ENCODE data around the gene TSG101. TPM values are rescaled to one million over a fixed set of nuclear protein-coding genes. Genes with fewer than 3 reads are reported as not detected.

Gene TSG101
- total and polyA plus RNA-seq, 2 experiments from 2014 or later, result 59.4 to 102 TPM

DNA sequence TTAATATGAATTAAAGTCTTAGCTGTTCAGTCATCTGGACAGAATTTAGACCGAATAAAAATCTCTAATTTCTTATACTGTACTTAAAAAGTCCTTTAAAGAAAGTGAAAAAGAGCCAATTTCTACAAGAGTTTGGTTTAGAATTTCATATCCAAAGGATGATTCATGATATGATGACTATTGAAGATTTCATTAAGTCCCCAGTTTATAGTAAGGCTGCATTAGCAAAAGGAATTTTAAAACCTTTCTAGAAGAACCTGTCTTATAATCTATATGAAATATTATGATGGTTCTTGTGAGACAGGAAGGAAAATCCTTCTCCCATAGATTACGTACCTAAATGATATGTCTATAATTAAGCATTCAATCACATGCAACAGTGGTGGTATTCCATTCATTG, 34.8 kb downstream of the TSG101 start (continued):
- TF ChIP-seq, protein P1, sequence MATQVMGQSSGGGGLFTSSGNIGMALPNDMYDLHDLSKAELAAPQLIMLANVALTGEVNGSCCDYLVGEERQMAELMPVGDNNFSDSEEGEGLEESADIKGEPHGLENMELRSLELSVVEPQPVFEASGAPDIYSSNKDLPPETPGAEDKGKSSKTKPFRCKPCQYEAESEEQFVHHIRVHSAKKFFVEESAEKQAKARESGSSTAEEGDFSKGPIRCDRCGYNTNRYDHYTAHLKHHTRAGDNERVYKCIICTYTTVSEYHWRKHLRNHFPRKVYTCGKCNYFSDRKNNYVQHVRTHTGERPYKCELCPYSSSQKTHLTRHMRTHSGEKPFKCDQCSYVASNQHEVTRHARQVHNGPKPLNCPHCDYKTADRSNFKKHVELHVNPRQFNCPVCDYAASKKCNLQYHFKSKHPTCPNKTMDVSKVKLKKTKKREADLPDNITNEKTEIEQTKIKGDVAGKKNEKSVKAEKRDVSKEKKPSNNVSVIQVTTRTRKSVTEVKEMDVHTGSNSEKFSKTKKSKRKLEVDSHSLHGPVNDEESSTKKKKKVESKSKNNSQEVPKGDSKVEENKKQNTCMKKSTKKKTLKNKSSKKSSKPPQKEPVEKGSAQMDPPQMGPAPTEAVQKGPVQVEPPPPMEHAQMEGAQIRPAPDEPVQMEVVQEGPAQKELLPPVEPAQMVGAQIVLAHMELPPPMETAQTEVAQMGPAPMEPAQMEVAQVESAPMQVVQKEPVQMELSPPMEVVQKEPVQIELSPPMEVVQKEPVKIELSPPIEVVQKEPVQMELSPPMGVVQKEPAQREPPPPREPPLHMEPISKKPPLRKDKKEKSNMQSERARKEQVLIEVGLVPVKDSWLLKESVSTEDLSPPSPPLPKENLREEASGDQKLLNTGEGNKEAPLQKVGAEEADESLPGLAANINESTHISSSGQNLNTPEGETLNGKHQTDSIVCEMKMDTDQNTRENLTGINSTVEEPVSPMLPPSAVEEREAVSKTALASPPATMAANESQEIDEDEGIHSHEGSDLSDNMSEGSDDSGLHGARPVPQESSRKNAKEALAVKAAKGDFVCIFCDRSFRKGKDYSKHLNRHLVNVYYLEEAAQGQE (IDR thresholded peaks at IDR 0.05; ENCODE audit: unreplicated experiment), result no peak
- no peak for TF ChIP-seq CREB1 (CRISPR knock-in tag; IDR thresholded peaks at IDR 0.05; ENCODE audit: low read depth)
- no peak for TF ChIP-seq NANOG (IDR thresholded peaks at IDR 0.05; ENCODE audit: borderline replicate concordance)
- TF ChIP-seq JUNB (IDR thresholded peaks at IDR 0.05; ENCODE audit: unreplicated experiment), result no peak
- TF ChIP-seq EZH2 (IDR thresholded peaks at IDR 0.05; ENCODE audit: low read depth, unreplicated experiment), result no peak

DNA sequence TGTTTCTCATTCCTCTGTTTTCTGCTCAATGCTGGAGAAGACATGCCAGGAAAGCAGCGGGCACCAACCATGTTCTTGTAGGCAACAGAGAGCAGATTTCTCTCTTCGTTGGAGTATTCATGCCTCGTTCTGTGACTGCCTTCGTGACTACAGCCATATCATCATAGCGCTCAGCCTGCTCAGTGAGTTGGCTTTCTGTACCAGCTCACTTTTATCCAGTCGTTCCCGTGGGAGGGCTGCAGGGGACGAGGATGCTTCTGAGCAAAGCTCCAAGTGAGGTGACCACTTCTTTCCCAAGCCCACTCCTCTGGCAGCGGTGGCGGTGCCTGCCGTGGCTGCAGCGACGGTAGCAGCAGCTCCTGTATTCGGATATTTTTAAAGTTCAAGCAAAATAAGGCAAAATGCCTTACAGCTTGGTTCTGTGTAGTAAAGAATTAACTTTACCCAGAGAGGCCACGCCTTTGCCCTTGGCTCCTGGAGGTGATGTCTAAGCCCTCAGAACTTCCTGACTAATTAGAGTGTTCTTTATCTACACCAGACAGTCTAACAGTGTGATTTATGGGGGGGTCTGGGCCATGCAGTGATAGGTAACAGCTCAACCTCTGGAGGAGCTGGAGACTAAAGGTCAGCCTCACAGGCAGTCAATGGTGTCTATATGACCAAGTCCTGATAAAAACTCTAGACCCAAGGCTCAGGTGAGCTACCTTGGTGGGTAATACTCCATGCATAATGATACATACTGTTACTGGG, 35.8 kb downstream of the TSG101 start:
- Histone ChIP-seq H3K36me3 (ENCODE audit: insufficient read depth) (peaks cover 16% of the 10 kb centered on the region; the same call in 1 of the 2 replicates), H3K27me3 (ENCODE audit: insufficient read depth) (no peaks in the 10 kb centered on the region), H3K4me1 (ENCODE audit: insufficient read depth) (no peaks in the 10 kb centered on the region; the same call in 1 of the 2 replicates), H3F3A (replicated peaks; ENCODE audit: low read depth) (no peaks in the 10 kb centered on the region), H3K9me2 (ENCODE audit: insufficient read depth) (no peaks in the 10 kb centered on the region), H3K79me2 (replicated peaks; ENCODE audit: insufficient read depth) (no peaks in the 10 kb centered on the region), H2AFZ (no peak overlapping the region), H3K4me3 (no peak overlapping the region), H3K4me2 (no peak overlapping the region), H3K27ac (ENCODE audit: low read depth) (no peak overlapping the region), H4K20me1 (replicated peaks; ENCODE audit: insufficient read depth) (peaks cover 8% of the 10 kb centered on the region)
- no peak overlapping the region; the same call in 1 of the 2 replicates for H3K27ac Mint-ChIP-seq
- H3K36me3 Mint-ChIP-seq (ENCODE audit: low read depth), result peaks cover 13% of the 10 kb centered on the region; the same call in 2 of the 3 replicates
- H3K4me3 Mint-ChIP-seq, result no peak overlapping the region
- H3K27me3 Mint-ChIP-seq (ENCODE audit: insufficient read depth, low read depth, poor library complexity), result no peaks in the 10 kb centered on the region
- no peak for DNase-seq (ENCODE audit: low spot score)
- H3K9me3 Mint-ChIP-seq, result no peaks in the 10 kb centered on the region
- no peak for ATAC-seq
- H3K4me1 Mint-ChIP-seq, result no peaks in the 10 kb centered on the region
- TF ChIP-seq, protein P2, sequence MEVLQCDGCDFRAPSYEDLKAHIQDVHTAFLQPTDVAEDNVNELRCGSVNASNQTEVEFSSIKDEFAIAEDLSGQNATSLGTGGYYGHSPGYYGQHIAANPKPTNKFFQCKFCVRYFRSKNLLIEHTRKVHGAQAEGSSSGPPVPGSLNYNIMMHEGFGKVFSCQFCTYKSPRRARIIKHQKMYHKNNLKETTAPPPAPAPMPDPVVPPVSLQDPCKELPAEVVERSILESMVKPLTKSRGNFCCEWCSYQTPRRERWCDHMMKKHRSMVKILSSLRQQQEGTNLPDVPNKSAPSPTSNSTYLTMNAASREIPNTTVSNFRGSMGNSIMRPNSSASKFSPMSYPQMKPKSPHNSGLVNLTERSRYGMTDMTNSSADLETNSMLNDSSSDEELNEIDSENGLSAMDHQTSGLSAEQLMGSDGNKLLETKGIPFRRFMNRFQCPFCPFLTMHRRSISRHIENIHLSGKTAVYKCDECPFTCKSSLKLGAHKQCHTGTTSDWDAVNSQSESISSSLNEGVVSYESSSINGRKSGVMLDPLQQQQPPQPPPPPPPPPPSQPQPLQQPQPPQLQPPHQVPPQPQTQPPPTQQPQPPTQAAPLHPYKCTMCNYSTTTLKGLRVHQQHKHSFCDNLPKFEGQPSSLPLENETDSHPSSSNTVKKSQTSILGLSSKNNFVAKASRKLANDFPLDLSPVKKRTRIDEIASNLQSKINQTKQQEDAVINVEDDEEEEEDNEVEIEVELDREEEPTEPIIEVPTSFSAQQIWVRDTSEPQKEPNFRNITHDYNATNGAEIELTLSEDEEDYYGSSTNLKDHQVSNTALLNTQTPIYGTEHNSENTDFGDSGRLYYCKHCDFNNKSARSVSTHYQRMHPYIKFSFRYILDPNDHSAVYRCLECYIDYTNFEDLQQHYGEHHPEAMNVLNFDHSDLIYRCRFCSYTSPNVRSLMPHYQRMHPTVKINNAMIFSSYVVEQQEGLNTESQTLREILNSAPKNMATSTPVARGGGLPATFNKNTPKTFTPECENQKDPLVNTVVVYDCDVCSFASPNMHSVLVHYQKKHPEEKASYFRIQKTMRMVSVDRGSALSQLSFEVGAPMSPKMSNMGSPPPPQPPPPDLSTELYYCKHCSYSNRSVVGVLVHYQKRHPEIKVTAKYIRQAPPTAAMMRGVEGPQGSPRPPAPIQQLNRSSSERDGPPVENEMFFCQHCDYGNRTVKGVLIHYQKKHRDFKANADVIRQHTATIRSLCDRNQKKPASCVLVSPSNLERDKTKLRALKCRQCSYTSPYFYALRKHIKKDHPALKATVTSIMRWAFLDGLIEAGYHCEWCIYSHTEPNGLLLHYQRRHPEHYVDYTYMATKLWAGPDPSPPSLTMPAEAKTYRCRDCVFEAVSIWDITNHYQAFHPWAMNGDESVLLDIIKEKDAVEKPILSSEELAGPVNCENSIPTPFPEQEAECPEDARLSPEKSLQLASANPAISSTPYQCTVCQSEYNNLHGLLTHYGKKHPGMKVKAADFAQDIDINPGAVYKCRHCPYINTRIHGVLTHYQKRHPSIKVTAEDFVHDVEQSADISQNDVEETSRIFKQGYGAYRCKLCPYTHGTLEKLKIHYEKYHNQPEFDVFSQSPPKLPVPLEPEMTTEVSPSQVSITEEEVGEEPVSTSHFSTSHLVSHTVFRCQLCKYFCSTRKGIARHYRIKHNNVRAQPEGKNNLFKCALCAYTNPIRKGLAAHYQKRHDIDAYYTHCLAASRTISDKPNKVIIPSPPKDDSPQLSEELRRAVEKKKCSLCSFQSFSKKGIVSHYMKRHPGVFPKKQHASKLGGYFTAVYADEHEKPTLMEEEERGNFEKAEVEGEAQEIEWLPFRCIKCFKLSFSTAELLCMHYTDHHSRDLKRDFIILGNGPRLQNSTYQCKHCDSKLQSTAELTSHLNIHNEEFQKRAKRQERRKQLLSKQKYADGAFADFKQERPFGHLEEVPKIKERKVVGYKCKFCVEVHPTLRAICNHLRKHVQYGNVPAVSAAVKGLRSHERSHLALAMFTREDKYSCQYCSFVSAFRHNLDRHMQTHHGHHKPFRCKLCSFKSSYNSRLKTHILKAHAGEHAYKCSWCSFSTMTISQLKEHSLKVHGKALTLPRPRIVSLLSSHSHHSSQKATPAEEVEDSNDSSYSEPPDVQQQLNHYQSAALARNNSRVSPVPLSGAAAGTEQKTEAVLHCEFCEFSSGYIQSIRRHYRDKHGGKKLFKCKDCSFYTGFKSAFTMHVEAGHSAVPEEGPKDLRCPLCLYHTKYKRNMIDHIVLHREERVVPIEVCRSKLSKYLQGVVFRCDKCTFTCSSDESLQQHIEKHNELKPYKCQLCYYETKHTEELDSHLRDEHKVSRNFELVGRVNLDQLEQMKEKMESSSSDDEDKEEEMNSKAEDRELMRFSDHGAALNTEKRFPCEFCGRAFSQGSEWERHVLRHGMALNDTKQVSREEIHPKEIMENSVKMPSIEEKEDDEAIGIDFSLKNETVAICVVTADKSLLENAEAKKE (CRISPR knock-in tag; IDR thresholded peaks at IDR 0.05), result no peak
- no peak for TF ChIP-seq EZH2 (IDR thresholded peaks at IDR 0.05; ENCODE audit: low read depth, unreplicated experiment)
- TF ChIP-seq ZNF114 (CRISPR knock-in tag; IDR thresholded peaks at IDR 0.05), result no peak
- TF ChIP-seq POLR2AphosphoS5 (IDR thresholded peaks at IDR 0.05; ENCODE audit: low read depth), result no peak
- TF ChIP-seq, protein P3, sequence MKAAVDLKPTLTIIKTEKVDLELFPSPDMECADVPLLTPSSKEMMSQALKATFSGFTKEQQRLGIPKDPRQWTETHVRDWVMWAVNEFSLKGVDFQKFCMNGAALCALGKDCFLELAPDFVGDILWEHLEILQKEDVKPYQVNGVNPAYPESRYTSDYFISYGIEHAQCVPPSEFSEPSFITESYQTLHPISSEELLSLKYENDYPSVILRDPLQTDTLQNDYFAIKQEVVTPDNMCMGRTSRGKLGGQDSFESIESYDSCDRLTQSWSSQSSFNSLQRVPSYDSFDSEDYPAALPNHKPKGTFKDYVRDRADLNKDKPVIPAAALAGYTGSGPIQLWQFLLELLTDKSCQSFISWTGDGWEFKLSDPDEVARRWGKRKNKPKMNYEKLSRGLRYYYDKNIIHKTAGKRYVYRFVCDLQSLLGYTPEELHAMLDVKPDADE (IDR thresholded peaks at IDR 0.05), result no peak
- no peak for TF ChIP-seq NANOG (IDR thresholded peaks at IDR 0.05; ENCODE audit: borderline replicate concordance)
- TF ChIP-seq, protein P4, sequence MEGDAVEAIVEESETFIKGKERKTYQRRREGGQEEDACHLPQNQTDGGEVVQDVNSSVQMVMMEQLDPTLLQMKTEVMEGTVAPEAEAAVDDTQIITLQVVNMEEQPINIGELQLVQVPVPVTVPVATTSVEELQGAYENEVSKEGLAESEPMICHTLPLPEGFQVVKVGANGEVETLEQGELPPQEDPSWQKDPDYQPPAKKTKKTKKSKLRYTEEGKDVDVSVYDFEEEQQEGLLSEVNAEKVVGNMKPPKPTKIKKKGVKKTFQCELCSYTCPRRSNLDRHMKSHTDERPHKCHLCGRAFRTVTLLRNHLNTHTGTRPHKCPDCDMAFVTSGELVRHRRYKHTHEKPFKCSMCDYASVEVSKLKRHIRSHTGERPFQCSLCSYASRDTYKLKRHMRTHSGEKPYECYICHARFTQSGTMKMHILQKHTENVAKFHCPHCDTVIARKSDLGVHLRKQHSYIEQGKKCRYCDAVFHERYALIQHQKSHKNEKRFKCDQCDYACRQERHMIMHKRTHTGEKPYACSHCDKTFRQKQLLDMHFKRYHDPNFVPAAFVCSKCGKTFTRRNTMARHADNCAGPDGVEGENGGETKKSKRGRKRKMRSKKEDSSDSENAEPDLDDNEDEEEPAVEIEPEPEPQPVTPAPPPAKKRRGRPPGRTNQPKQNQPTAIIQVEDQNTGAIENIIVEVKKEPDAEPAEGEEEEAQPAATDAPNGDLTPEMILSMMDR (conservative IDR thresholded peaks at IDR 0.05; ENCODE audit: low read depth in 2 of 2), result no peak
- TF ChIP-seq CREB1 (CRISPR knock-in tag; IDR thresholded peaks at IDR 0.05; ENCODE audit: low read depth), result no peak
- TF ChIP-seq JUNB (IDR thresholded peaks at IDR 0.05; ENCODE audit: unreplicated experiment), result no peak
- TF ChIP-seq EZH2phosphoT487 (IDR thresholded peaks at IDR 0.05; ENCODE audit: unreplicated experiment), result no peak
